RCC 7860 (cell line): Measurements from ENCODE around the gene OOSP1.
"Not testable (repeated sequence)": the region's sequence is repeated elsewhere in the genome, so short reads cannot be mapped to it uniquely, and the experiment has no call there.

Experiments used
- DNase-seq: peaks from one replicate; pipeline ENCODE4 v3.0.0-alpha.2; 2015; ENCODE audit warnings: low spot score
- FAIRE-seq: peaks from 2 replicates; lab custom pipeline; 2012; peaks lifted over from hg19 to GRCh38; lab: Jason Lieb, UNC

Gene OOSP1

DNA sequence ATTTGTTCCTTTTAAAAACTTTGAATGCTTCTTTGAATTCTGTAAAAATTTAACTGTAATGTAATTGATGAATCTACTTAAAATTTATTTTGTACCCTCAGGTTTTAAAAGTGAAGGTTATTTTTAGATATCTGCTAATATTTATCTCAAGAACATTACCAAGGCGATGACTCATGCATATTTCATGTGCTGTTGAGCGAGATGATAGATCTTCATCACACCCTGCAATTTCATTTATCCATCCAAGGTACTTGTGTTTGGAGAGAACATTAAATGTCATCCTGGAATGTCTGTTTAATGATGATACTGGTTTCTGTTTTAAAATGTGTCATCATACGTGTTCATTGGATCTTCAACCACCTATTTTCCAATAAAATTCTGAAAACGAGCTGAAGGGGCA, 18.9 kb downstream of the OOSP1 start:
- peak; percentile 67 for FAIRE-seq
- DNase-seq: peak; percentile 46

DNA sequence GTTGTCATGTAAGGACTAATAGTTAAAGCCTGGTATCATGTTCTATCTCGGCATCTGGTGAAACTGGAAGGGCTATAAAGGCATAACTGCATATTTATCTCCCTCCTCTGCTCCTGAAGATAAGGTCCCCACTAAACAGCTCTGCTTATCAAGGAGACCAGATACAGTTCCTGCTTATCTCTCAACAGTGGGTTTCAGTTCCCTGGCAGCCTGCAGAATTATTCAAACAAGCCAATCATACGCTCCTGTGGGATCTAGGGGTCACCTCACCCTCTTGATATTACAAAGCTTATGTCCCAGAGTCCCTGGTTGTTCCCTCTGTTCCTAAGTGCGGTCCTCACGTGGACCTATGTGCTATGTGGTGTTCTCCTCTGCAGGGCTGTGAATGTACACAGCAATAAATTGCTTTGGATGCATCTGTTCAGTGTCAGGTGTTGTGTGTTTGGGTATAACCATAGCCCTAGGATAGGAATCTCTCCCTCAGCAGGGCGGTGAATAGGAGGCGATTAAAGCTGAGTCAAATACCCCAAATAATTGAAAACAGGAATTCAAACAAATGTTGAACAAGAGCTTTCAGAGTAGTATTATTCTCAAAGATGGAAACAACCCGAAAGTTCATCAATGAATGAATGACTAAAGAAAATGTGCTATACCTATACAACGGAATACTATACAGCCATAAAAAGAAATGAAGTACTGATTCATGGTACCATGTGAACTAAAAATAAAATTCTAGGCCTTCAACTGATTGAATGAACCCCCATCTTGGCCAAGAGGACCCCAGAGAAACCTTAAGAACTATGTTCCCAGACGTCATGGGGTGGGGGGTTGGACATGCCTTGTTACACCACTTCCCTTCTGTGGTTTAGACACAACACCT, 22.5 kb downstream of the OOSP1 start:
- DNase-seq: no peak

DNA sequence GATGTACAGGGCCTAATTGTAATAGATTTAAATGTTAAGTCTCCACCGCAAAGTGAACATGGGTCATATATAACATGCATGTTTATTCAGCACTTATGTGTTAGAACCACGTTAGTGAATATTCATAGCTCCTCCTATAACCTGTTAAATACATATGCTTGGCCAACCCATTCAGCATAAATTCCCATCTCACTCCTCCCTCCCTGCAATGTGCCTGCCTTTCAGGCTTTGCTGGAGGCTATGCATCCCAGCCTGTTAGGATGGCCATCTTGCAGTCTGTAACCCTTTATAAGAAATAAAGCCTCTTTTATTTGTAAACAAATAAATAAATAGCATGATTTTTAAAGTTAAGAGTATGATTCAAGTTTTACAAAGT, 23.9 kb downstream of the OOSP1 start:
- FAIRE-seq: no peak
- no peak for DNase-seq

More for the DNA sequence above, 22.5 kb downstream of the OOSP1 start:
- no peak for FAIRE-seq

DNA sequence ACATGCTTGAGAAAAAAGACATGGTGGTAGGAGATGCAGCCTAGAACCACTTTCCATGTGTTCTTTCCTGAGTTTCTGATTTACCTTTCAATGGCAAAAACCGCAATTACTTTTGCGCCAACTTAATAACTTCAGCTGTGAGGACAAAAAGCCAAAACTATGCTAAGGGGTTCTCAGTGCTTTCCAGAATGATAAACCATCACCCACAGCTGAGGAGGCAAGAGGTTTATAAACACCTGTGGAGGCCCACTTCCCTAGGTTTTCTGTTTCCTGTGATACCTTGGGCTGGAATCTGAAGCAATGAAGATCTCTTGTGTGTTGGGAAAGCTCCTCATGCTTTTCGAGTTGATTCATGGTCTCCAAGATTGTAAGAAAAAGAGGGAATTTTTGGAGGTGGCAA, 25.5 kb downstream of the OOSP1 start, which contains the start of gene OOSP4A:
Gene OOSP4A (plus strand): TSS at position 301 of the 400 bp plus-strand sequence. CDS start 0 bp downstream, at position 301.
- FAIRE-seq (no peak), DNase-seq (no peak)

DNA sequence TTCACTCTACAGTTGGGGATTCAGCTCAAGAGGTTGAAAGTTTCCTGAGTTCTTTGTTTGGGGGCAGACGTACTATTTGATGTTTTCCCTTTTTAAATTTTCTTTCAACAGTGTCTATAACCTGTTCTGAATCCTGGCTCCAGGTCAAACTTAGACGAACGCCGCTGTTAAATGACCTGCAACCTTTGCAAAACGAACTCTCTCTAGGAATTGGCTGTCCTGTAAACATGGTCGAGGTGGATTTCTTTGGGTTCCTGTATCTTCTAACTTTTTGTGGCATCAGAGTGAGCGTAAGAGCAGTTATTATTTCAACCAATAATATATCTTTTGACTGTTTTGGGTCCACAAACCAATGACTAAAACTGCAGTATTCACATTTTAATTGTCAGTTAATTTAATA, 27.2 kb downstream of the OOSP1 start:
- FAIRE-seq: no peak
- no peak for DNase-seq

DNA sequence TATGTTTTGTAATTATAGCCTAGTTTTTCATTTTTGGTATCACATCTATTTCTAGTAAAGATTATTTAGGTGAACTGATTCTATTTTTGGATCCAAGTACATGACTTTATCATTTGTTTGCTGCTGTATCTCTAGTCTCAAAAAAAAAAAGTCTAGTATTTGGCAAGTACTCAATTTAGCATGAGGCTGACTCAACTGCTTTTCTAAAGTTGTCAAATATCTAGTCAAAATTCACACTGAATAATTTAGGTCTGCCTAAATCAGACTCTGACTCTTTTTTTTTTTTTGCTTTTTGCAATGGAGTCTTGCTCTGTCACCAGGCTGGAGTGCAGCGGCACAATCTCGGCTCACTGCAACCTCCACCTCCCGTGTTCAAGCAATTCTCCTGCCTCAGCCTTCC, 28.0 kb downstream of the OOSP1 start:
- FAIRE-seq (no peak), DNase-seq (no peak)

DNA sequence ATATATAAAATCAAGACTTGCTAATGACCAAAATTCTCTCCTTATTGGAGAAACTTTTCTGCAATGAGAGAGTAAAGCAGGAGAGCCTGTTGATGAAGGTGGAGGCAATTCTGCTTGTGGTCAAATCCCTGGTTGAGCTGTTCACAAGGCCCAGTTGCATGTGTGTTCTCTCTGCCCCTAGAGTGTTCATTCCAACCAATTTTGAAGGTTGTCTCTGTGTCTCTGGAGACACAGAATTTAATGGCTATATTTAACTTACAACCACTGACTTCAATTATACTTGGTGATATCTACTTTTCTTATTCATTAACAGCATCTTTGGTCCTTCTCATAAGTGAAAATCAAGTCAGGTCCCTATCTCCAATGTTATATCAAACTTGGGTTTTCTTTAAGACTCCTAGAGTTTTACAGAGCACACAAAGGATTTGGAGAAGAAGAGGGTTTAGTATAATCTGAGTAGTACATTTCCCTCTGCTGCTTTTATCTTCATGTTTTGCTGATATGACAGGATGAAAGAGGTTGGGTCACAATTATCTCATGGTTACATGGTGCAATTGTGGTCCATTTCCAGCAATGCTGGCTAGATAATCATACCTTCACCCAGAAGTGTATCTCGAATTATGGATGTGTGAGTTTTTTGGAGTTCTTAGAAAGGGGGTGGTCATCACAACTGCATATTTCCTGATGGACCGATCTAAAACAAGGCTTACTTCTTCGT, 29.6 kb downstream of the OOSP1 start:
- FAIRE-seq (no peak), DNase-seq (no peak)

DNA sequence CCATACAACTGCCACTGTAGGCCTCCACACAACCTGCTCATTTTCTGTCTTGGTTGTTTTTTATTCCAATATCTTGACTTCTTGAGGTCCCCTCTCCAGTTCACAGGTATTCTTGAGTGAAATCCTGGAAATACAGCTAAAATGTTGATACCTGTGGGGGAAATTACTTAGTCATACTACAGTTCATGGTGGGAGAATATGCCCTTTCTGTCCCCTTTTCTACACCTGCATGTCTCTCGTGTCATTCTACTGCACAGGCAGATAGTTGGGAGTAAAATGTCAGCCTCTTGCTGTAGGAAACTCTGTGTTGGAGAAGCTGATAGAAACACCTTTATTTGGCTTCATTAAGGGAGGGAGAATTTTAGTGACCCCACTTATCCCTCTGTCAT, 30.2 kb downstream of the OOSP1 start:
- DNase-seq (no peak), FAIRE-seq (no peak)

DNA sequence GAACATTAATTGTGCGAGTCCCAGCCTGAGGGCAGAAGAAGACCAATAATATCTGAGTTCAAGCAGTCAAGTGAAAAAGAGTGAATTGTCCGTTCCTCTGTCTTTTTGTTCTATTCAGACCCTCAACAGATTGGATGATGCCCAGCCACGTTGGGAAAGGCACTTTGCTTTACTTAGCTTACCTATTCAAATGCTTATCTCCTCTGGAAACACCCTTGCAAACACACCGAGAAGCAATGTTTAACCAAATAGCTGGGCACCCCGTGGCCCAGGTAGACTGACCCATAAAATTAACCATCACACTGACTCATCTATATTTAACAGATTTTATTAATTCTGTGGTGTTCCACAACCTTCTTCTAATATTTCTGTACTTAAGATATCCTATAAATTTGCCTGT, 34.9 kb downstream of the OOSP1 start:
- FAIRE-seq (no peak), DNase-seq (no peak)

DNA sequence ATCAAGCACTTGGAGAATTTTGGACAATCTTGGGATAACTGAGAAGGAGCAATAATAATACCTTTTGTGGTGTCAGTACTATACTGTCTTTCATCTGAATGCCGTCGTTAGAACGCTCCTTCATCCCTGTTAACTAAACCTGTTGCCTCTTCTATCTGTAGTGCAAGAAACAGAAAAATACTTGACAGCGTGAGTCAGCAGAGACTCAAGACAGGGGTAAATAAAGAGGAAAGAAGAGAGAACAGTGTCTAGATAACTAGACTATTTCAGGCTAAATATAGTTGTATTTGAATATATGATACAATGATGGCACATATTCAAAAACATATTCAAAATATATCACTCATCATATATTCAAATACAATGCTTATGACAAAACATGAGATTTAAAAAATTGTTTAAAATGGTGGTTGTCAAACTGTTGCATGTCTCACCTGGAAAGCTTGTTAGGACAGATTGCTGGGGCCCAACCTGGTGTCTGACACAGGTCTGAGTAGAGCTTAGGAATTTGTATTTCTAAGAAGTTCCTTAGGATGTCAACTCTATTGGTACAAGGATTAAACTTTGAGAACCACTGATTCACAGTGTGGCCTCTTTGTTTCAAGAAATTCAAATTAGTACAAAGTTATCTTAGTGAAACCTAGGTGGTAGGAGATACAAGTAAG, 43.0 kb downstream of the OOSP1 start:
- DNase-seq: no peak
- no peak for FAIRE-seq

DNA sequence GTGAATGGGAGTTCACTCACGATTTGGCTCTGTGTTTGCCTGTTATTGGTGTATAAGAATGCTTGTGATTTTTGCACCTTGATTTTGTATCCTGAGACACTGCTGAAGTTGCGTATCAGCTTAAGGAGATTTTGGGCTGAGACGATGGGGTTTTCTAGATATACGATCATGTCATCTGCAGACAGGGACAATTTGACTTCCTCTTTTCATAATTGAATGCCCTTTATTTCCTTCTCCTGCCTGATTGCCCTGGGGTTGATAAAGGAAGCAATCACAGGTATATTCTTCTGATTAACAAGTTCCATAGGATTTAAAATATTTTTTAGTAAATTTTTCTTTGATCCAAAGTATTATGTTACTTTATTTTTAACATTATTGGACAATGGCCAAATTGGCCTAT, 43.8 kb downstream of the OOSP1 start:
- DNase-seq, FAIRE-seq: not testable (repeated sequence)

DNA sequence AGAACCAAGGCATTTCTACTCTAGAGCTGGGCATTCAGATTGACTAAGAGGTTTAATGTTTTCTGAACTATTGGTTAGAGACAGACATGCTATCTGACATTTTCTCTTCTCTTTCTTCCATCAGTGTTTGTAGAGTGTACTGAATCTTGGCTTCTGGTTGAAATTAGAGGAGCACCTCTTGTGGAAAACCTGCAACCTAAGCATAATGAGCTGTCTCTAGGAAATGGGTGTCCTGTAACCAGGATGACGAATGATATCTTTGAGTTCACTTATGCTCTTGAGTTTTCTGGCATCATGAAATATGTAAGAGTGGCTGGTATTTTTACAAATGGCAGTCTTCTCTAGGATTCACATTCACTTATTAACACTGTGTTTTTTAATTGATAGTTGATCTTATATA, 45.0 kb downstream of the OOSP1 start:
- FAIRE-seq (no peak), DNase-seq (no peak)

DNA sequence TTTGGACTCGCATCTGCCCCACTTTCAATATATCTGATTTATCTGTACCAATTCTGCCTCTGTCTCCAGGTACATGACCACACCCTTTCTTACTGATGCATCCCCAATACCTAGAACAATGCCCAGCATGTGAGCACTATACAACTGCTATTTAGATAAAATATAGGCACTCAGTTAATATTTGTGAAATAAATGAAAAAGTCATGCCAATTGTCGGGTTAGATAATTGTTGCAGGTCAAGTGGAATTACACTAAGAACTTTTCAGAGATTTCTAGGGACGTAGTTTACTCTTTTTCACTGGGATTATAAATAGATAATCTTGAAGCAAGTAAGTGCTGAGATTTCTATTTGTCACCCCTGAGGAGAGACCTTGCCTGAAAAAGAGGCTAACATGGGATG, 46.1 kb downstream of the OOSP1 start:
- no peak for FAIRE-seq
- DNase-seq: no peak

DNA sequence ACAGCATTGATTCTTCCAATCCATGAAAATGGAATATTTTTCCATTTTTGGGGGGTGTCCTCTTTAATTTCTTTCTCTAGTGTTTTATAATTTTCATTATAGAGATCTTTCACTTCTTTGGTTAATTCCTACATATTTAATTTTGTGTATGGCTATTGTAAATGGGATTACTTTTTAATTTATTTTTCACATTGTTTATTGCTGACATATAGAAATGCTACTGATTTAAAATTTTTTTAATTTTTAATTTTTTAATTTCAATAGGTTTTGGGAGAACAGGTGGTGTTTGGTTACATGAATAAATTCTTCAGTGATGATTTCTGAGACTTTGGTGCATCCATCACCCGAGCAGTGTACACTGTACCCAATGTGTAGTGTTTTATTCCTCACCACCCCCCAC, 52.2 kb downstream of the OOSP1 start:
- FAIRE-seq (no peak), DNase-seq (no peak)

DNA sequence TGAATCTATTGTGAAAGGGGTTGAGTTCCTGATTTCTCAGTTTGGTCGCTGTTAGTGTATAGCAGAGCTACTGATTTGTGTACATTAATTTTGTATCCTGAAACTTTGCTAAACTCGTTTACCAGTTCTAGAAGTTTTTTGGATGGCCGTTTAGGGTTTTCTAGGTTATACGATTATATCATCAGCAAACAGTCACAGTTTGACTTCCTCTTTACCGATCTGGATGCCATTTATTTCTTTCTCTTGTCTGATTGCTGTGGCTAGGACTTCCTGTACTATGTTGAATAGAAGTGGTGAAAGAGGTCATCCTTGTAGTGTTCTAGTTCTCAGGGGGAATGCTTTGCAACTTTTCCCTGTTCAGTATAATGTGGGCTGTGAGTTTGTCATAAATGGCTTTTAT, 54.2 kb downstream of the OOSP1 start:
- DNase-seq (no peak), FAIRE-seq (no peak)

DNA sequence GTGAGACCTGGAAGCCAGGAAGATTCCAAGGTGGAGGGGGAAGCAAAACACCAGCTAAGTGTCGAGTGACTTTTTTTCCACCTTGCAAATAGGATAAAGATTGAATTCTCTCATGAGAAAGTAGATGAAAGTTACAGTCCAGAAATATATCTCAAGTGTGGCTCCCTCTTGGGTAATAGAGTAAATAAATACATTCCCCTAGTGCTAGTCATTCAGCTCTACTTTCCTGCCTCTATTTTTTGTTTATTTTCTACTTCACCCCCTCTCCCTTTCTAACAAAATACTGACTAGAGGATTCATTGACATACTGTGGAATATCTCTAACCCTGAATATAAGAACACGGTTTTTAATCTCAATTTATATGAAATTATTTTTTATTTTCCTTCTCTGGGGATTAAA, 59.6 kb downstream of the OOSP1 start:
- no peak for DNase-seq

DNA sequence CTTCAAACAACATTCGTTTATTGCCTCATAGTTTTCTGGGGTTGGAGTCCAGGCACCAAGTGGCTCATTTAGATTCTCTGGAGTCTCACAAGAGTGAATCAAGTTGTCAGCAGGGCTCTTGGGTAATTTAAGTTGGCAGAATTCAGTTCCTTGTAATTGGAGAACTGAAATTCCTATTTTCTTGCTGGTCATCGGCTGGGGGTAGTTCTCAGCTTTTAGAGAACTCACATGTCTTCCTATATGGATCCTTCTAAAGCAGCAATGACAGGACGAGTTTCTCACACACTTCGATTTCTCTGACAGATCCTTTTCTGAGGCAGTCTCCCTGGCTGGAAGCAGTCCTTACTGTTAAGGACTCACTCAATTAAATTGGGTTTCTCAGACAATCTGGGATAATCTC, 61.5 kb downstream of the OOSP1 start:
- DNase-seq (no peak), FAIRE-seq (no peak)

More for the DNA sequence above, 59.6 kb downstream of the OOSP1 start:
- FAIRE-seq: no peak

DNA sequence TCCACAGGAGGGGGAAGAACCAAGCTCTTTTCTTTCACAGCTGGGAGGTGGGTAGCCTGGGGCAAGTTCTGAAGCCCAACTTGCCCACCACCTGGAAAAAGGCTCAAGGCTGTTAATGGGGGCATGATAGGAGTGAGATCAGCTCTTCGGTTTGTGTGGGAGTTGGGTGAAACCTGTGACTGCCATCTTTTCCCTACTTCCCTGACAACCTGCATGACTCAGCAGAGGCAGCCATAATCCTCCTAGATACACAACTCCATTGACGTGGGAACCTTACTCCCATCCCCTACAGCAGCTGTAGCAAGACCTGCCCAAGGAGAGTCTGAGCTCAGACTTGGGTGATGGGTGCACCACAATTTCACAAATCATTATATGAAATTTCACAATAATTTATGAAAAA, 65.5 kb downstream of the OOSP1 start:
- FAIRE-seq: no peak
- DNase-seq: no peak

DNA sequence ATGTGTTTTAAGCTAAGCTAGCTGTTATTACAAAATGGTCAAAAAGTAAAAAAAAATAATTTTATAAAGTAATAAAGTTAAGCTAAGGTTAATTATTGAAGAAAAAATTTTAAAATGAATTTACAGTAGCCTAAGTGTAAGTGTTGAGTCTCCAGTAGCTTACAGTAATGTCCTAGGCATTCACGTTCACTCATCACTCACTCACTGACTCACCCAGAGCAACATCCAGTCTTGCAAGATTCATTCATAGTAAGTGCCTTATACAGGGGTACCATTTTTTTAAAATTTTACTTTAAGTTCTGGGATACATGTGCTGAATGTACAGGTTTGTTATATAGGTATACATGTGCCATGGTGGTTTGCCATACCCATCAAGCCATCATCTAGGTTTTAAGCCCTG, 67.1 kb downstream of the OOSP1 start:
- FAIRE-seq (no peak), DNase-seq (no peak)
